GM21515 (cell line): ENCODE results near the gene SLC2A8.

ENCODE experiments used
- ATAC-seq: cut with Tn5 transposase; IDR thresholded peaks from one replicate; pipeline ENCODE4 v1.9.1; 2021; ENCODE audit not compliant: unreplicated experiment

SLC2A8 gene

DNA sequence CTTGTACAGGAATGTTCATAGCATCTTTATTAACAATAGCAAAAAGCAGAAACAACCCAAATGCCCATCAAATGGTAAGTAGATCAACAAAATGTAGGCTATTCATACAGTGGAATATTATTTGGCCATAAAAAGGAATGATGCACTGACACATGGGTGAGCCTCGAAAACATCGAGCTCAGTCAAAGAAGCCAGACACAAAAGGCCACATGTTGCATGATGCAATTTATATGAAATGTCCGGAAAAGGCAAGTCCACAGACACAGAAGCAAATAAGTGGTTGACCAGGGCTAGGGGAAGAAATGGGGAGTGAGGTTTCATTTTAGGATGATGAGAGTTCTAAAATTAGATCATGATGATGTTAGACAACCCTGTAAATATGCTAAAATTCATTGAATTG is 16.5 kb upstream of the SLC2A8 start:
- no peak for ATAC-seq

DNA sequence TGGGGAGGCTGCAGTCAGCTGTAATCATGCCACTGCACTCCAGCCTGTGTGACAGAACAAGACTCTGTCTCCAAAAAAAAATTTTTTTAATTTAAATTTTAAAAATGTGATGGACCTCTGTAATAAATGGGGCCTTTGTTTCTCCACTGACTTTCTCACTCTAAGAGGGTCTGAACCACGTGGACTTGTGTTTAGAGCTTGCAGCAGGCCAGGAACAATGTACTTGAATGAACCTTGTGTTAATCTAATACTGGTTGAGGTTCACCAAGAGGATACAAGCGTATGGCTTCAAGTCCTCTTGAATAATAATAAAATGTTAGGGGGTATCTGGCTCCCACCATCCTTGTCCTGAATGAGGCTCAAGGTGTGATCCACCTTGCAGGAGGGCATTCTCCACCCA is 14.4 kb upstream of the SLC2A8 start:
- ATAC-seq, result no peak

DNA sequence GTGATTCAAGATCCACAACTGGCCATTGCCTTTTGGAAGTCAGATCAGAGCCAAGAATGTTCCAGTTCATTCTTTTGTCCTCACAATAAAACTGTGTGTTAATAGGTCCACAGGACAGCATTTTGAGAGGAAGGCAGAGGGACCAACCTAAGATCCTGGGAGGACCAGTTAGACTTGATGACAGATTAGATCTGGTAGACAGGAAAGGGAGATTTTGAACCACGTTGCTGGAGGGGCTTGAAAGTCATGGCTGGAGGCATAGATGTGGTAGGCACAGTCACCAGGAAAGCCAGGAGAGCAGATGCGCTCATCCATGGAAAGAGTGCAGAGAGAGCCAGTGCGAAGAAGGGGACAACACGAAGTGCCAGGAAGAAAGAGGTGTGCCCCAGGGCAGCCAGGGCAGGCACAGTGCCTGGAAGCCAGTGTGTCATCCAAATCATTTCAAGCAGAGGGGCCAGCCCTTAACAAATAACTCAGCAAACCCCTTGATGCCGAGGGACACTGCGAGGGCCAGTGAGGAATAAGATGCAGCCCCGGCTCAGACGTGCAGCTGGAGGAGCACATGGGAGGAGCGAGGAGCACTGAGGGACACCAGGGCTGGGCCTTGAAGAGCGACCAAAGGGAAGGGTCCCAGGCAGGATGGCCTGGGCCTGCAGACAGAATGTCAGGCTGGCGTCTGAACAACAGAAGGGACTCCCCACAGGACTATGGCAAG is 12.8 kb upstream of the SLC2A8 start:
- ATAC-seq, result no peak

DNA sequence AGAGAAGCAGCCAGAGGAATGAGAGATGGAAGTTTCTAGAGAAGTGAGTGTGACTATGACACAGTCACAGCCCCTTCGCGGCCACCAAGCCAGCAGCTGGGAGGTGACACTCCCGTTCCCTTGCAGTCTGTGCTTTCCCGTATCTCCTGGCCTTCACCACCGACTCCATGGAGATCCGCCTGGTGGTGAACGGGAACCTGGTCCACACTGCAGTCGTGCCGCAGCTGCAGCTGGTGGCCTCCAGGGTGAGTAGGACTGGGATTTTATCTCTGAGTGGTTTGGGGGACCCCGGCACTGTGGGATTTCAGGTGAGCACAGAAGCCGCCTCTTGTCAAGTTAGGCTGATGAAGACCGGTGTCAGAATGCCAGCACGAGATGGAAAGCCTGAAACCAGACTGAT is 12.1 kb upstream of the SLC2A8 start:
- ATAC-seq, result no peak

DNA sequence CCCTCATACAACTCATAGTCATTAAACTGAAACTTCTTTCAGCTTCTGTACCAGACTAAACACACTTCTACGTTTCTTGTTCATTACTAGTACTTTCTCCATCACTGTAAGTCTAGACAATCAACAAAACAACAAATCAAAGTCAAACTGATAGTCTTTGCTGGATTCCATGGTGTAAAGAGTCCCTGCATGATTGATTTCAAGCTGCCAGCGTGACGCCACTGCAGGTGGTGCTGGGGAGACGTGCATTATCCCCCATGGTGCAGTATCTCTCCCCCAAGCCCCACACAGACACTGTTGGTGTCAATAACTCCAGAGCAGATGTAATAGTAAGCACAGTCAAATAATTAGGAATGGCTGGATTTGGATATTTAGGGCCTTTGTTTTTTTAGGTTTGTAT is 10.7 kb upstream of the SLC2A8 start:
- ATAC-seq, result no peak

DNA sequence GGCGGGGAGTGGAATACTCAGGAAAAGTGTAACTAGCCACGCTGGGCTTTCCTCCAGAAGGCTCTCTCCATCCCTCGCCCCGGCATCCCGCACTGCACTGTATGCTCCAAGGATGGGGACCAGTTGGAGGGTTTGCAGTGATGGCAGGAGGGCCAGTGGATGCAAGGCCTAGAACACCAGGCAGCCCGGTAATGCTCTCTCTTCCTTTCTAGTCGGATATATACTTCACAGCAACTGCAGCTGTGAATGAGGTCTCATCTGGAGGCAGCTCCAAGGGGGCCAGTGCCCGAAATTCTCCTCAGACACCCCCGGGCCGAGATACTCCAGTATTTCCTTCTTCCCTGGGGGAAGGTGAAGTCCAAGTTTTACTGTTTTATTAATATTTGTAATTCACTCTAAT is 10.0 kb upstream of the SLC2A8 start:
- no peak for ATAC-seq

DNA sequence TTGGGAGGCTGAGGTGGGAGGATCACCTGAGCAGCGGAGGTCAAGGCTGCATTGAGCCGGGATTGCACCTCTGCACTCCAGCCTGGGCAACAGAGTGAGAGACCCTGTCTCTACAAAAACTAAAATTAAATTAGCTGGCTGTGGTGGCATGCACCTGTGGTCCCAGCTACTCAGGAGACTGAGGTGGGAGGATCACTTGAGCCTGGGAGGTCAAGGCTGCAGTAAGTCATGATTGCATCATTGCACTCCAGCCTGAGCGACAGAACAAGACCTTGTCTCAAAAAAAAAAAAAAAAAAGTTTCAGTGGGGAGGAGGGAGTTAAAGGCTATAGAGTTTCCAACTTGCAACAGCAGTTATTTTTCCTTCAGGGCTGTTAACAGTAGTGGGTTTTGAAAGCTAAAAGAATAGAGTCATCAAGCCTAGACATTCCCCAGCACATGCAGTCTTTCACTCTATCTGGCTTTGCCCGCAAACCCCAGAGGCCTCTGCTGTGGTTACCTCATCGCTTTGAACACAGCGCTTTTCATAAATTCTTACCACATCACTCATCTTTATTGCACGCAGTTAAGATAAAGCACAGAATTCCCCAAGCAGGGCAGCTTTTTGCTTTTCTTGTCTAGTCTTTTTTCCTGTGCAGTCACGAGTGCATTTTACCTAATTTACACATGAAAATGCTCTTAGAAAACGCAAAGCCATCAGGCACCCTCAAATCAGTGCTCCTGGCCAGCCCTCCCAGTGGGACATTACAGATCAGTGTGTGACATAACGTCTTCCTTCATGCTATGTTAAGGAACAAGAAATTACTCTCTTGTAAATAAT is 8.7 kb upstream of the SLC2A8 start:
- ATAC-seq, result peak; percentile 74

DNA sequence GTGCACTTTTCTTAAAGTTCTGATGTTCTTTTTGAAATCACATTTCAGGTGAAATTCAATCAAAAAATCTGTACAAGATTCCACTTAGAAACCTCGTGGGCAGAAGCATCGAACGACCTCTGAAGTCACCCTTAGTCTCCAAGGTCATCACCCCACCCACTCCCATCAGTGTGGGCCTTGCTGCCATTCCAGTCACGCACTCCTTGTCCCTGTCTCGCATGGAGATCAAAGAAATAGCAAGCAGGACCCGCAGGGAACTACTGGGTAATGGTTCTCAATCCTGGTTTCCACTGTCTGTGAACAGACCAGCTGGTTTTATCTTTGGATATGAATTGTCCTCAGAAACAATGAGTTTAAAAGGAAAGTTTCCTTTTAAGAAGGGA is 8.1 kb upstream of the SLC2A8 start:
- ATAC-seq, result no peak

DNA sequence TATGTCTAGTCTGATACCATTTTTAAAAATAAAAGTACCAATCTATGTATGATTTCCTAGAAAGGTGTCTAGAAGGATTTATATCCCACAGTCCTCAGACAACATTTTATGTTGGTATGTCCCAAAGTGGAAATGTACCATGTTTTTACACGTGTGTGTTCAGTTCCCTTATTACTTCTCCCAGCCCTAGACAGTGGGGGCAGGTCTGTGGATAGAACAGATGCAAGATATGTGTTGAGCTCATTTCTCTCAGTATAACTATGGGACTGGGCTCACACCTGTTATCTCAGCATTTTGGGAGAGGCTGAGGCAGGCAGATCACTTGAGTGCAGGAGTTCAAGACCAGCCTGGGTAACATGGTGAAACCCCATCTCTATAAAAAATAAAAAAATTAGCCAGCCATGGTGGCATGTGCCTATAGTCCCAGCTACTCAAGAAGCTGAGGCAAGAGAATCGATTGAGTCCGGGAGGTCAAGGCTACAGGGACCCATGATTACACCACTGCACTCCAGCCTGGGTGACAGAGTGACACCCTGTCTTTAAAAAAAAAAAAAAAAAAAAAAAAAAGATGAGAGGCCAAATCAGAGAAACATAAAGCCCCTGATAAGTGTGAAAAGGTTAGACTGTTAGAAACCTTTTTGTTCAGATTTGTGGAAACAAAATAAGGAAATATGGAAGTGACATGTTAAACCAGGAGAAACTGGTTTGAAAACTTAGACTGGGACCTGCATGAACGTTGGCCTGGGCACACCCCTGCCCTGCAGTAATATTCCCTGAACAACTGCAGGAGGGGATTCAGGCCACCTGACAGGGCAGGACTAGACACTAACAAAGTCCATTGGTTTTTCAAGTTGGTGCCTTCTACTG is 7.4 kb upstream of the SLC2A8 start:
- ATAC-seq, result no peak

DNA sequence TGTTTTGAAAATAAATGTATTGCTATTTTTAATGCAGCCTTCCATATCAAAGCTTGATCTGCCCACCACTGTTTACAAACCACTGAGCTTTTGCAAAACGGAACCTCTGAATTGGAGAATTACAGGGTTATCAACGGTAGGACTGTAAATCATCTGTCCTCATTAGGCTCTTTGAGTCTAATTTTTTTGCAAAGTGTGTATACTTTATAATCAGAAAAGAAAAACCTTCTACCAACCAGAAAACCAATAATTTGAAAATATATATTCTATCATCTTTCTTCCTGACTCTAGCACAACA is 6.8 kb upstream of the SLC2A8 start:
- no peak for ATAC-seq

DNA sequence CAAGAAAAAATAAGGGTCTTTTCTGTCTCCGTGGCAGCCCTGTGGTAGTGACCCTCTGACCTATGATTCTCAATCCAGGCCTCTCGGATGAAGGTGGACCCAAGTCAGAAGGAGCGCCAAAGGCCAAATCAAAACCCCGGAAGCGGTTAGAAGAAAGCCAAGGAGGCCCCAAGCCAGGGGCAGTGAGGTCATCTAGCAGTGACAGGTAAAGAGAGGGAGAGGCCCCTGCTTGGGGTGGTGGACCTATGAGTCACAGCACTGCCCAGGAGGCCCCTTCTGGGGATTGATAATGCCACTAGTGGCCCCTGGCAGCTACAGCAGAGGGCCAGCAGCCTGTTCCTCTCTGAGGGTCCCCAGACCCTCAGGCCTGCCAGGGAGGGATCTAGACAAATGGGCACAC is 6.4 kb upstream of the SLC2A8 start:
- no peak for ATAC-seq

DNA sequence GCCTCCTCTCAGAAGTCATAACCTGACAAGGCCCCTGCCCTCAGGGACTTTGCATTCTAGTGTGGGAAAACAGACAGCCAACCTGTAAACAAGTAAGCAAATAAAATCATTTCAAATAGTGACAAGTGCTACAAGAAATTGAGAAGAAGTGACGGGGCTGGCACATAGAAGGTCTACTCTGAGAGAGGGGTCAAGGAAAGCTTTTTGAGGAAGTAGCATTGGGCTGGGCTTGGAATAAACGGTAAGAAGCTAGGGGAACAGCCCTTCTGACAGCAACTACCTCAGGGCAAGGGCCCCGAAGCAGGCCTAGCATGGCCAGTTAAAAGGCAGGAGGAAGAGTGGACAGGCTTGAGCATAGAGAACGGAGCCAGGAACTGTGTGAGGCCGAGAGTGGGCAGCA is 4.8 kb upstream of the SLC2A8 start:
- no peak for ATAC-seq

DNA sequence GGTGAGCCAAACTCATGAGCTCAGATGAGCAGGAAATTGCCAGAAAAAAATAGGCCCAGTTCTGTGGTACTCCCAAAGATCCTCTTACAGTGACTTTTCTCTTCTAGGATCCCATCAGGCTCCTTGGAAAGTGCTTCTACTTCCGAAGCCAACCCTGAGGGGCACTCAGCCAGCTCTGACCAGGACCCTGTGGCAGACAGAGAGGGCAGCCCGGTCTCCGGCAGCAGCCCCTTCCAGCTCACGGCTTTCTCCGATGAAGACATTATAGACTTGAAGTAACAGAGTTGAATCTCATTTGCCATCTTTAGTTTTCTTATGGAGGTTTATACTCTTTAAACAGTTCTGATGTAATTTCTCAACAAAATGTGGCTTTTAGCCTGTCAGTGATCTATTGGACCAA is 4.0 kb upstream of the SLC2A8 start:
- ATAC-seq, result no peak

DNA sequence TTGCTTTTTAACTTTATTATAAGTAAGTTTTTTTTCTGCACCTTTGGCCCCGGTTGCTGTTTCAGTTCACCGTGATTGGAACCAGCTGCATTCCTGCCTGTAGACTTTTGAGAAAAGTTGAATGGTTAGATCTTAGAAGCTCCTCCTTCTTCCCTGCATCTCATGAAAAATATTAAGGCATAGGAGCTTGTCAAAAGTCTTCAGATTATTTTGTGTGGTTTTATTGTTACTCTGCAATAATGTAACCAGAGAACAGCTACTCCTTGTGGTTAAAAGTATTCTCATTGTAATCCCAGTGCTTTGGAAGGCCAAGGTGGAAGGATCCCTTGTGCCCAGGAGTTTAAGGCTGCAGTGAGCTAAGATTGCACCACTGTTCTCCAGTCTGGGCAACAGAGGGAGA is 3.3 kb upstream of the SLC2A8 start:
- ATAC-seq, result no peak

DNA sequence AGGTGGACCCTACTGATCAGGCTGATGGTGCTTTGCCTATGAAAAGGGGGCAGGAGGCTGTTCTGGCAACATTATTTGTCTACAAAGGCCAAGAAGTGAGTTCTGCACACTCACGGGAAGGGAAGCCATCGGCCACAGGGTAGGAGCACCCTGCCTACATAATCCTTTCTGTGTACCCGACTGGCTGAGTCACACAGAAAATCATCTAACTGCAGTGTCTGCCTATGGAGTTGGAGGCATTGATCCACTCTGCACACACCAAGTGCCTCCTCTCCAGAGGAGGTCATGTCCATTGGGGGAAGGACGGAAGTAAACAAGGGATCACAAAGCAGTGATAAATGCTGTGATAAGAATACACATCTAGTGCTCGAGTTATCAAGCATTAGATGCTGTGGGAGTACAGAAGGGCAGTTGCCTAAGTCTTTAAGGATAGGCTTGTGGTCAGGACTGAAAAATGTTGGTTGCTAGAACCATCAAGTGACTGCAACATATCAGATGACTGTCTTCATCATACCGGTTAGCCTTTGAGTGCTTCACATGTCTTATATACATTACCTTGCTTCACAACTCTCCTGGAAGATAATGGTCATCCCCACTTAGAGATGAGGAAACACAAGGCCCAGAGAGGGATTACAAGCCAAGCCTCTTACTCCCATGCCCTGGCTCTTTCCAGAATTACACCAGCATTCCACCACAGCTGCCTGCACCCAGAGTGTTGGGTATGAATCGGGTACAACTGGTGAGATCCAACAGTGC is 1.3 kb upstream of the SLC2A8 start:
- ATAC-seq, result no peak

DNA sequence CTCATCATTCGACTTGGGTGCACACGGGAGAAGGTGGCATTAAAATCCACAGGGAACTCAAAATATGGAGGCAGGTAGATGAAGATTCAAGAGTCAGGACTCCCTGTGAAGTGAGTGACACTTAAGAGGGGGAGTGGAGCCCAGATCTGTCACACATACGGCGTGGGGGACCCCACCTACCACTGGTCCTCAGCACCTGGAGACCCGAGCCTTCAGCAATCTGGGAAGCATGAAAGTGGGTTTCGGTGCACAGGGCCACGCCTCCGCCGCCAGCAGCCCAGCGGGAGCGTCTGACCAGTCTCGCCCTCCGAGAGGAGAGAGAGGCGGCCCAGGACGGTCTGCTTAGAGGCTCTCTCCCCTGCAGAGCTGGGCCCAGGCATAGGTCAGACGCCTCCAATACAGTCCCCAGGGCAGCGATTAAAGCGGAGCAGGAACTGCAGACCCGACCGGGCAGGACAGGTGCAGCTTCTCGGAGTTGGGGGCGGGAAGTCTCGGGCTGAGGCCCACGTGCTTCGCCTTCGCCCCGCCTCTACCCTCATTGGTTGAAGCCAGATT is 639 bp upstream of the SLC2A8 start:
- ATAC-seq, result no peak

DNA sequence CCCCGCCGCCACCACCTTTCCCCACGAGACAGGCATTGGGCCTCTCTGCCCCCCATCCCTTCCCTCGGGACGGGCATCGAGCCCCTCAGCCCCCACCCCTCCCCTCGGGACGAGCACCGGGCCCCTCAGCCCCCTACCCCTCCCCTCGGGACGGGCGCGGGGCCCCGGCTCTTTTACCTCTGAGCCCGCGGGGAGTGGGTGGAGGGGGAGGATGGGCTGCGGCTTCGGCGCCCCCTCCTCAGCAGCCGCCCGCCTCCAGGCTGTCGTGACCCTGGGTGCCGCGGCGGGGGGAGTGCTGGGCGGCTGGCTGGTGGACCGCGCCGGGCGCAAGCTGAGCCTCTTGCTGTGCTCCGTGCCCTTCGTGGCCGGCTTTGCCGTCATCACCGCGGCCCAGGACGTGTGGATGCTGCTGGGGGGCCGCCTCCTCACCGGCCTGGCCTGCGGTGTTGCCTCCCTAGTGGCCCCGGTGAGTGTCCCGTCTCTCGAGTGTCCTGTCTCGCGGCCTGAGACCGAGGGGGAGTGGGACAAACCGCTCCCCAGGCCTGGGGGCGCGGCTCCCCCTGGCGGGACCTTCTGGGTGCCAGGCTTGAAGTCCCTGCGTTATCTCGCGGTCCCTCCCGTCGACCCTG is 791 bp downstream of the SLC2A8 start:
- ATAC-seq, result no peak

DNA sequence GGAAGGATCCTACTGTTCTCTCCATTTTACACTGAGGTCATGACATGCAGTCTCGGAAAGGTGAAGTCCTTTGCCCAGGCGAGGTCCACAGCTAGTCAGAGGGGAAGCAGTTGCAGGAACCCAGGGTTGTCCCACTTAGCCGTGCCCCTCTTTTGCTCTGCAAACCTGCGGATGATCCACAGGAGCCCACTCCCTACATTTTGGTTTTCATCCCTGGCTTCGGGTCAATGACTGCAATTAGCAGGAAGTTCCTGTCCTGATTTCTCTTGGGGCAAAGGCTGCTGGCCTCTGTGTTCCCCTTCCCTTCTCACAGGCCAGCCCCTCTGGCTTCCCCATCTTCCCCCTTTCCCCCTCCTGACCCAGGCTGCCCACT is 1.3 kb downstream of the SLC2A8 start:
- no peak for ATAC-seq

DNA sequence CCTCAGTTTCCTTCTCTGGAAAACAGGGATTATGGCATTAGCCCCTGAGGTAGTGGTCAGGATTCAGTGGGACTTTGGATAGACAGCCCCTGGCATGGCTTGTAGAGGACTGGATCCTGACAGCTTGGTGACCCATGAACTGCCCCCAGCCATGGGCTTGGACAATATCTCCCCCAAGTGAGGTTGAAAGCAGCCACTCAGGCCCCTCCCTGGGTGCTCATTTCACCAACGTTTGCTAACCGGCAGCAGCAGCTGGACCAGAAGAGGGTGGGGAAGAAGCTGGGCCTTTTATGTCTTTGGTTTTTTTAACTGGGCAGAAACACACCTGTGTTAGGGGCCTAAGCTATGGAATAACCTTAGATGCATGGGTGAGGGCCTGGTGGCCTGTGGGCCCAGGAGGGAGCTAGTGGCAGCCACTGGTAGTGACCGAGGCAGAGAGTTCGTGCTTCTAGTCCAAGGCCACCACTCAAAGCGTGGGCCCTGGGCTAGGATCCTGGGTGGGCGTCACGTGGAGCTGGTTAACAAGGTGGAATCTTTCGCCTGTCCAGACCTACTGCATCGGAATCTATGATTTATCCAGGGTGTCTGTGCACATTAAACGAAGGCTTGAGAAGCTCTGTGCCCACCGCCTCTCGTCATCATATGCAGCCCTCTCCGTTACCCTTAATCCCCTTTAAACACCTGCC is 1.9 kb downstream of the SLC2A8 start:
- ATAC-seq, result no peak

DNA sequence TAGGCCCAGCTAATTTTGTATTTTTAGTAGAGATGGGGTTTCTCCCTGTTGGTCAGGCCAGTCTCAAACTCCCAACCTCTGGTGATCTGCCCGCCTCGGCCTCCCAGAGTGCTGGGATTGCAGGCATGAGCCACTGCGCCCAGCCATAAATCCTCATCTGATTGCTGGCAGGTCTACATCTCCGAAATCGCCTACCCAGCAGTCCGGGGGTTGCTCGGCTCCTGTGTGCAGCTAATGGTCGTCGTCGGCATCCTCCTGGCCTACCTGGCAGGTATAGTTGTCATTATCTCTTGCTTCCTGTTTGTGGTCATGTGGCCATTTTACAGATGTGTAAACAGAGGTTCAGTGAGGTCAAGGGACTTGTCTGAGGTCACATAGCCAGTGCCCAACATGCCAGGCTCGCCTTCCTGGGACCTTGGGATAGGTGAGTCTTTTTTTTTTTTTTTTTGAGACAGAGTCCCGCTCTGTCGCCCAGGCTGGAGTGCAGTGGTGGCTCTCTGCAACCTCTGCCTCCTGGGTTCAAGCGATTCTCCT is 2.8 kb downstream of the SLC2A8 start:
- no peak for ATAC-seq
